ENCODE measurements around the gene SERAC1. TPM values are rescaled to one million over a fixed set of nuclear protein-coding genes. Genes with fewer than 3 reads are reported as not detected.

The SERAC1 gene
- total RNA-seq, 4 donors from 2014 or later: 6.5 to 15.7 (median 6.8) TPM

GRCh38 chr6:158111987-158112386, 56.1 kb downstream of the SERAC1 start:
- TF ChIP-seq POLR2A (IDR thresholded peaks at IDR 0.05) (no peak), CTCF (IDR thresholded peaks at IDR 0.05) (no peak)
- Histone ChIP-seq H3K4me1 (no peaks in the 10 kb centered on the region), H3K9me3 (no peaks in the 10 kb centered on the region), H3K36me3 (peaks cover 0 to 26% (median 0%) of the 10 kb centered on the region in 3 donors), H3K27me3 (no peaks in the 10 kb centered on the region), H3K27ac (no peak overlapping the region), H3K4me3 (no peak overlapping the region)
- no peak for DNase-seq

GRCh38 chr6:158110986-158111385, 57.1 kb downstream of the SERAC1 start:
- Histone ChIP-seq H3K9me3 (no peaks in the 10 kb centered on the region), H3K36me3 (peaks cover 0 to 23% (median 0%) of the 10 kb centered on the region in 3 donors), H3K4me1 (no peaks in the 10 kb centered on the region), H3K4me3 (no peak overlapping the region), H3K27ac (no peak overlapping the region), H3K27me3 (no peaks in the 10 kb centered on the region)
- TF ChIP-seq POLR2A (IDR thresholded peaks at IDR 0.05): no peak
- no peak for TF ChIP-seq CTCF (IDR thresholded peaks at IDR 0.05)
- no peak for DNase-seq

GRCh38 chr6:158109748-158110147, 58.3 kb downstream of the SERAC1 start:
- Histone ChIP-seq H3K27me3 (no peaks in the 10 kb centered on the region), H3K27ac (no peak overlapping the region), H3K4me3 (no peak overlapping the region), H3K36me3 (peaks cover 0 to 12% (median 0%) of the 10 kb centered on the region in 3 donors), H3K9me3 (no peaks in the 10 kb centered on the region), H3K4me1 (no peaks in the 10 kb centered on the region)
- no peak for TF ChIP-seq CTCF (IDR thresholded peaks at IDR 0.05)
- no peak for TF ChIP-seq POLR2A (IDR thresholded peaks at IDR 0.05)
- DNase-seq: no peak

GRCh38 chr6:158104696-158105095, 63.4 kb downstream of the SERAC1 start:
- no peak for DNase-seq
- no peaks in the 10 kb centered on the region for H3K9me3 ChIP-seq
- no peaks in the 10 kb centered on the region for H3K36me3 ChIP-seq
- TF ChIP-seq POLR2A (IDR thresholded peaks at IDR 0.05) (no peak), CTCF (IDR thresholded peaks at IDR 0.05) (no peak)
- no peaks in the 10 kb centered on the region for H3K4me1 ChIP-seq
- no peak overlapping the region for H3K4me3 ChIP-seq
- no peak overlapping the region for H3K27ac ChIP-seq
- no peaks in the 10 kb centered on the region for H3K27me3 ChIP-seq

- no peaks in the 10 kb centered on the region for H3K4me1 ChIP-seq
- H3K4me3 ChIP-seq: no peak overlapping the region
- TF ChIP-seq CTCF (IDR thresholded peaks at IDR 0.05): no peak
- no peak for TF ChIP-seq POLR2A (IDR thresholded peaks at IDR 0.05)
- no peak overlapping the region for H3K27ac ChIP-seq
- no peak for DNase-seq
- no peaks in the 10 kb centered on the region for H3K36me3 ChIP-seq
- H3K27me3 ChIP-seq: no peaks in the 10 kb centered on the region
- H3K9me3 ChIP-seq: no peaks in the 10 kb centered on the region
Observed at GRCh38 chr6:158103228-158103627, 64.8 kb downstream of the SERAC1 start.

GRCh38 chr6:158095671-158096070, 72.4 kb downstream of the SERAC1 start:
- DNase-seq: no peak
- Histone ChIP-seq H3K36me3 (peaks cover 0 to 51% (median 0%) of the 10 kb centered on the region in 3 donors), H3K4me1 (no peaks in the 10 kb centered on the region), H3K9me3 (no peaks in the 10 kb centered on the region), H3K27ac (no peak overlapping the region), H3K4me3 (no peak overlapping the region), H3K27me3 (no peaks in the 10 kb centered on the region)
- TF ChIP-seq POLR2A (IDR thresholded peaks at IDR 0.05): no peak
- no peak for TF ChIP-seq CTCF (IDR thresholded peaks at IDR 0.05)
